ENCODE measurements around the gene ZBTB16.
A peak's percentile ranks its signal among the peaks of the same experiment; 100 is the strongest.

The ZBTB16 gene

DNA sequence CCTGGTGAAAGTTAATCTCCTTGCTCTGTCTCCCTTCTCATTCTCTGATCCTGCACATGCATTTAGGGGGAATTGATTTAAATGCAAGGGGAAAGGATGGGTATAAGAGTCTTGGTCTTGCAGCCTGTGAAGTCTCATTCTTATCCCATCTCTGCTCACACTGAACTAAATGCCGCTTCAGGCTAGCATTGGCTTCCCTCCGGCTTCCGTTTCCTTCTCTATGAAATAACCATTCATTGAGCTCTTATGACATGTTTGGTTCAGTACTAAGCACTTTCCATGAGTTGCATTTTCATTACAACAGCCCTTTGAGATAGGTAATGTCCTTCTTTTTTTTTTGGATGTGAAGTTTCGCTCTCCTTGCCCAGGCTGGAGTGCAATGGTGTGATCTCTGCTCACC is 5.6 kb downstream of the ZBTB16 start:
- DNase-seq: no peak

DNA sequence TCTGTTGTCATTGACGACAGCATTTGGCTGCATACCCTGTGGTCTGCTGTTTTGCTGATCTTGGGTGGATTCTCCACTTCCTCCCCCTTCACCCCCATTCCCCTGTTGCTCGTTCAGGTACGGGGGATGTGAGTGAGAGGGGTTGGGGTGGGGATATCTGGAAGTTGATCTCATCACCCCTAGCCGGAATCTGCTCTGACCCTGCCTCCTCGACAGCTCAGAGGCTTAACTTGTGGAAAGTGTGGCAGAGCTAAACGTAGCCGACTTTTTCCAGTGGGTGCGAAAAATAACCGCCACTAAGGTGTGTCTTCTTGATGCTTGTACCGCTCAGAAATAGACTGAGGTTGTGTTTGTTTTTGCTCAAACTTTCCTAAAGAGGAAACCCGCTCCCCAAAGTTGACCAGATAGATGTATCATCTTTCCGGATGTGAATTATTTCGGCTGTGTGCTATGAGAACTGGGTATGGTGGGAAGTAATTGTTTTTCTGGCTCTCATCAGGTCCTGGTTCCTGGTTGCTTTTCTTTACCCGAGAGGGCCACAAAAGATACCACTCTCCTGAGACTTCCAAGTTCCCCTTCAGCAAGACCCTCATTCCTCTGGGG is 6.6 kb downstream of the ZBTB16 start:
- DNase-seq: no peak

GRCh38 chr11:114068327-114068726 is 8.8 kb downstream of the ZBTB16 start:
- DNase-seq: no peak

GRCh38 chr11:114070464-114071139 is 11.1 kb downstream of the ZBTB16 start:
- no peak for DNase-seq

- DNase-seq: no peak
Measured at GRCh38 chr11:114073007-114073827, 13.7 kb downstream of the ZBTB16 start.

DNA sequence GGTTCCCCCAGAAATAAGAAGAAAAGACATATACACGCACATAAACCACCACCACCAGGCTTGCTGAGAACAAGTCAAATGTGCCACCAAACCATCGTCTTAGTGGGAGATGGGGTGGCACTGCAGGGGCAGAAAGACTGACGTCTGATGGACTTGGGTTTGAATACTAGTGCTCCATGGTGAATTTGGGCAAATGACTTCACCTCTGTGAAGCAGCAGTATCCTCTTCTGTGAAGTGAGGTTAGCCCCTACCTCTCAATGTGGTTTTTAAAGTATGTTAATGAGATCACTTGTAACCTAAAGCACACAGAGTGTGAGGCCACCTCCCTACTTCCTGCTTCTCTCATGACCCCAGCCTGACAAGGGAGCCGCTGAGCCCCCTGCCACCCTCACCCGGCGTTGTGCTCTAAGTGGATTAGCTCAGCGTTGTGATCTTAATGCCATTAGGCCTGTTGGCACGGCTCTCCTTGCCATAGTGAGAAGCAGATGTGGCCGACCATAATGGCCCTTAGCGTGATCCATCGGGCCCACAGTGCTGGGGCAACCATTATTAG is 14.4 kb downstream of the ZBTB16 start:
- DNase-seq: no peak

- no peak for DNase-seq
Measured at GRCh38 chr11:114074546-114075343, 15.2 kb downstream of the ZBTB16 start.

DNA sequence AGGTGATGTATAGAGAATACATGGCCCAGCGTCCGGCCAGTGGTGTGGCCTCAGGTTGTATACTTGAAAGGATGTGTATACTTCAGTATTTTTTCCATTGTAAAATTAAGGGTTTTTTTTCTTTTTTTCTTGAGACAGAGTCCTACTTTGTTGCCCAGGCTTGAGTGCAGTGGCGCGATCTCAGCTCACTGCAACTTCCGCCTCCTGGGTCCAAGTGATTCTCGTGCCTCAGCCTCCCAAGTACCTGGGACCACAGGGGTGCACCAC is 15.8 kb downstream of the ZBTB16 start:
- DNase-seq: no peak

DNA sequence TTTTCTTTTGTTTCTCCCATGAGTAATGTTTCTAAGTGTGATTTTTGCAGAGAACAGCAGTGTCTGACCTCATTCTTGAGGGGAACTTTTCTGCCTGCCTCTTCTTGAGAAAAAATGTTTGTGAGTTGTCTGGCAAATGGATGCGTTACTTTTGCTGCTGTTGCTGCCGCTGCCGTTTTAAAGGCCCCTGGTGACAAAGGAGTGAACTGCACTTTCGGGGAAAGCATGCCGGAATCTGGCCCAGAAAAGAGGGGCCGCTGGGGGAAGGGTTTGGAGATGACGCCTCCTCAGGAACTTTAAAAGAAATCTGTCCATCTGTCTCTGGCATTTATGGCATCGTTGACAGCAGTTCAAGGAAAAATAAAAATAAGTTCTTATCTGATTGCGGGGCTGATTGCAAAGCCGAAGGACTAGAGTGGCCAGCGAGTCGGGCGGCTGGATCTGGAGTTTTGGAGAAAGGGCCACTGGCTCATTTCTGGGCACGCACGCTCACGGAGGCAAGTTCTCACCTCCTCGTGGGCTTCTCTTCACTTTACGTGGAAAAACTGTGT is 16.5 kb downstream of the ZBTB16 start:
- DNase-seq: peak; percentile 43

DNA sequence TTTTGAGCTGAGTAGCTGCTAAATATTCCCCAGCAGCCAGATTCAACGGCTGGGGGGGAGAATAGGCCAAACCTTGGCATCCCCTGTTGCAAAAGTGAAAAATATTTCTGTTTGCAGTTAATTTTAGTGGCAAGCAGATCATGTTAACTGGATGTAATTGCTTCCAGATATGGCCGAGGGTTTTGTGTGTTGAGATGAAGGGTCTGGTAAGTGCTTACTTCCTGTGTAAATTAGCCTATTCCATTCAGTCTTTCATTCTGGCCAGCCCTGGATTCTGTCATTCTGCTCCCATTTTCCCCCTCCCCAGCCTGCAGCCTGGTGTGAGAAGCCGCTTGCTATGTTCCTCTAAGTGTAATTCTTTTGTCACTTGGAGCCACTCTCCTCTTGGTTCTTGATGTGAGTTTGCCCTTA is 17.4 kb downstream of the ZBTB16 start:
- no peak for DNase-seq

GRCh38 chr11:114077482-114078305 is 18.2 kb downstream of the ZBTB16 start:
- no peak for DNase-seq

- DNase-seq: no peak
Measured at GRCh38 chr11:114078423-114078822, 18.9 kb downstream of the ZBTB16 start.

DNA sequence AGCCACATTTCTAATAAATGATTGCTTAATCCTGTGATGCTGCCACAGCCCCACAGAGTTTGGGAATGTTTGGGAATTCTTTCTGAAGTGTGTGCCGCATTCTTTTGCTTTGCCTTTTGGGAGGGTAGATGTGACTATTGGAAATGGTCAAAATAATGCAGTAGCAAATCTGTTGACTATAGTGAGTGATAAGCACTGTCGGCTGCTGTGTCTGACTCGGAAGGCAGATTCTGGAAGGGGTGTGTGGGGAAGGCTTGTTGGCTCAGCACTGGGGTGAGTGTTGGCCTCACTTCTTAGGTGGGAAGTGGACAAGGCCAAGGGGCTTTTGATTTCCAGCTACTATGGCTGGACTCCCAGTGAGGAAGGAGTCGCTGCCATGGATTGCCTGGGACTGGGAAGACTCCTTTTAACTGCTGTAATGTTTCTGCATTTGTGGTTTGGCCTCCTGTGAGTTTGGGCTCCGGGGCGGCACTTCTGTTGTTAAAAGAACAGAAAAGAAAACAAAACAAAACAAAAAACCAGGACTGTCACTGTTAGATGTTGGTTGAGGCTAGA is 20.1 kb downstream of the ZBTB16 start:
- no peak for DNase-seq

DNA sequence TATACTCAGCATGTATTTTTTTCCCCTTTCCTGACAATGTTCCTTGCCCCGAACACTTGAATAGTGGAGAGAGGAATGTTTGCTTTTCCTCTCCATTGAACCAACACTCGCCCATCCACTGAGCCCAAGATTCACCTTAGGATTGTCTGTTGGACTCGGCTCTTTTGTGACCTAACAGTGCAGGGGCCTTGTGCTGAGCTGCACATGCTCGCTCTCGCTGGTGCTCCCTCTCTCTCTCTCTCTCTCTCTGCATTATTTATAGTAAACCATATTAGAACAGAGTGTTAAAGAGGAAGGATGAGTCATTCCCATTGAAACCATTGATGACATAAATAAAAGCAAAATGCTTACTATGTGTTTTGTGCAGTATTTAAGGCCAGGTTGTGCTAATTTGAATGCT is 20.7 kb downstream of the ZBTB16 start:
- DNase-seq: no peak

DNA sequence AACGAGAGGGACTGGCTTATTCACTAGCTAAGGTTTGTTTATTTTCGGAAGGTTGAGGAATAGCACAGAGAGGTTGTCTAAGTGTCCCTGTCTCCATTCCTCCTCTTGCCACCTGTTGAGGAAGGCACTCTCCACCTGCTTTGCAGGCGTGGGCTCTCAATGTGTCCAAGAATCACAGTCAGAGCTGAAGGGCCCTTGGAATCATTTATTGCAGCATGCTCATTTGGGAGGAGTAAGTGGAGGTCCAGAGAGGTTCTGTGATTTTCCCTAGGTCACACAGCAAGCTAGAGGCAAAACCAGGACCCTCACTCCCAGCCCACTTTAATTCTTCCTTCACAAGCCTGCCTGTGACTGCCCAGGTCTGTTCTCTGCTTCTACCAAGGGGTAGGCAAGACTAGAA is 21.3 kb downstream of the ZBTB16 start:
- DNase-seq: no peak

DNA sequence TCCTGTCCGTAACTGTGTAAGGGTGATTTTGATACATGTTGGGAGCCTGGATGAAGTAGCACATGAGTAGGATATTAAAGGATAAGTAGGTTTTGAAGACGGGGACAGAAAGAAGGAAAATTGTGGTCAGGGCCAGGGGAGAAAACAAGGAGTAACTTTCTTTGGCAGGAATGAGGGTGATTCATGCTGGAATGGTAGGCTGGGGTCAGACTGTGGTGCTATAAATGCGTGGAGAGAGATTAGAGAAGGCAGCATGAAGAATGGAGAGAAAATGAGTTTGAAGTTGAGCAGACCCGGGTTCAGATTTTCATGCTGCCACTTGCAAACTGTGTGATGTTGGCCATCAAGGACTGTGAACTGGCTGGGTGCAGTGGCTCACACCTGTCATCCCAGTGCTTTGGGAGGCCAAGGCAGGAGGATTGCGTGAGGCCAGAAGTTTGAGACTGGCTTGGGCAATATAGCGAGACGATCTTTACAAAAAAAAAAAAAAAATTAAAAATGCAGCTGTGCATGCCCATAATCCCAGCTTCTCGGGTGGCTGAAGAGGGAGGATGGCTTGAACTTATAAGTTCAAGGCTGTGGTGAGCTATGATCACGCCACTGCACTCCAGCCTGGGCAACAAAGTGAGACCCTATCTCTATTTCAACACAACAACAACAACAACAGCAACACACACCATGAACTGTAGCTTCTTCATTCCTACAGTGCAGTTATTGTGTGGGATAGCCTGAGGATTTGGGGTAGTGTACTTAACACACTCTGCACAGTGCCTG is 22.3 kb downstream of the ZBTB16 start:
- DNase-seq: no peak

DNA sequence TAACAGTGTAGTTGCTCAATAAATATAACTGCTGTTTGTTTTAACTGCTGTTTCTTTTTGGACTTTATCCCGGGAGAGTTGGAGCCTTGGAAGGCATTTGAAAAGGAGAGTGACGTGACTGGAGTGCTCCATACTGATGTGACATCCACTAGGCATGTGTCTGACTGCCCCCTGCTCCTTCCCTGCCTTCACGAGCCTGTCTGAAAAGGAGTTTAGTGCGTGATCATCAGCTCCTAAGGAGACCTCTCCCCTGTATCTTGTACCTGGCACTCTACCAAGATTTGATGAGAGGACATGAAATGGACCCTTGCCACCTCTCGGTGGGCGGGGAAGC is 22.9 kb downstream of the ZBTB16 start:
- DNase-seq: no peak

DNA sequence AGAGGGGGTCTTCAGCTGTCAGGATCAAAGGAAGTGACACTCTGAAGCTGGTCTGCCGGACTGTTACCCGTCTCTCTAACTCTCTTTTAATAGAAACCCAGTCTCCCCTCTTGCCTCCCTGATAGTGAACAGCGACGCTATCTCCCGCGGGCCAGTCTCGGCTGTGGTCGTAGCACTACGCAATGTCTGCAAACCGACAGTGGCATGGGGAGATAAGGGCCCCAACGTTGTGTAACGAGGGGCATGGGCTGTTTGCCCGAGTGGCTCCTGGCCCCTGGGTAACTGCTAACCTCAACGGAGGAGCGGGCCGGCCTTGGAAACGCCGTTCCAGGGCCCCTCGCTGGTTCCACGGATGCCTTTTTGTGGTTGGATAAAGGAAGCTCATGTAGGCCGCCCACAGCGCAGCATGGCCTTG is 23.3 kb downstream of the ZBTB16 start:
- no peak for DNase-seq

GRCh38 chr11:114083391-114084252 is 24.1 kb downstream of the ZBTB16 start:
- DNase-seq: no peak

- DNase-seq: no peak
Measured at GRCh38 chr11:114084414-114084813, 24.9 kb downstream of the ZBTB16 start.
